ENCODE data around the gene SUN5.
A peak's percentile ranks its signal among the peaks of the same experiment; 100 is the strongest.
"Not testable (repeated sequence)": the region's sequence is repeated elsewhere in the genome, so short reads cannot be mapped to it uniquely, and the experiment has no call there.

The SUN5 gene

DNA sequence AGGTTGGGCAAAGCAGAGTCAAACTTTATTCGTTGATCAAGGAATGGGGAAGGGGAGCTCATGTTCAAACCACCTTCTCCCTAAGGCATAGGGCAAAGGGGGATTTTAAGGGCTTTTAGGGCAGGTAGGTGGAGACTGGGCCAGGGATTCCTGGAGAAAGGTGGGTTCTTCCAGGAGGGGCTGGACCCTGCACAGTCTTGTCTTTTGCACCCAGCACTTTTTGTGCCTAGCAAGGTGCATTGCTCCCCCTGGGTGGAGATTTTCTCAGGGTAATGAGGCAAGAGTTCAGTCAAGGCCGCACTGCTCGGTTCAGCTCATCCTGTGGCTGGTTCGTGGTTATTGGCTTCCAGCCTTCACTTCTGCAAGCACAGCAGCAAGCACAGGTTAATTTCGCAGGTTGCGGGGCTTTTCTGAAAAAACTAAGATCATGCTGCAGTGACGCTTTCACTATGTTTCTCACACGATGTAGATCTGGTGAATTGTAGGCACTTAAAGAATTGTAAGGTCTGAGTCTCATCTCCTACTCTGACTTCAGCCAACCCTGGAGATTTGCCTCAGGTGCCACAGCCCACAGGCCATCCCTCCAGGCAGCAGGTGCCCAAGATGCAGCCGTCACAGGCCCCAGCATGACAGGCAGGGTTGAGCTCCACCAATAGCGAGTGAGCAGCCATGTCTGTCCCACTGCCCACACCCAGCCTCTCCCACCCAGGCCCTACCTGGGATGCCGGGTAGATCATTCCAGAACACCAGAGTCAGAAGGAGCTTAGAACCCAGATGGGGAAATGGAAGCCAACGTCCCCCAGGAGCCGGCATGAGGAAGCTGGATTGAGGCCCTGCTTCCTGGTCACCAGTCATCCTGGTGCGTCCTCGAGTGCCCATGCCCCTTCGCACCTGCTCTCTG lies 37.1 kb downstream of the SUN5 start:
- DNase-seq (ENCODE audit: insufficient read length, low spot score) (no peak), FAIRE-seq (peak; percentile 8)

DNA sequence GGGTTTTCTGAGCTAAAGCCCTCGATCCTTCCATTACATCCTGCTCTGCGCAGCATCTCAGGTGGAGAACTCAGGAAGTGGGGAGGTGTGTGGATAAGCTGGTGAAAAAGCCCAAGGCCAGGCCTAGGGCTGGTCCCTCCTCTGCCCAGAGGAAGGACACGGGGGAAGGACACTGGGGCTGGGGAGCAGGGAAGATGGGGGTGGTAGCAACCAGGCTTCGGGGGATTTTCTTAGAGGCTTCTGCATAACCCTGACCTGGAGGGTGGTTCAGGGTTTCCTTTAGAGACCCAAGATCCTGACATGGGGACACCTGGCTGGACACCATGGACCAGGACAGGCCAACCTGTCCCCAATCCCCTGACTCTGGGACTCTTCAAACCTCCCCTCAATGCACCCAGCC lies 37.9 kb downstream of the SUN5 start:
- DNase-seq (ENCODE audit: insufficient read length, low spot score) (no peak), FAIRE-seq (no peak)

DNA sequence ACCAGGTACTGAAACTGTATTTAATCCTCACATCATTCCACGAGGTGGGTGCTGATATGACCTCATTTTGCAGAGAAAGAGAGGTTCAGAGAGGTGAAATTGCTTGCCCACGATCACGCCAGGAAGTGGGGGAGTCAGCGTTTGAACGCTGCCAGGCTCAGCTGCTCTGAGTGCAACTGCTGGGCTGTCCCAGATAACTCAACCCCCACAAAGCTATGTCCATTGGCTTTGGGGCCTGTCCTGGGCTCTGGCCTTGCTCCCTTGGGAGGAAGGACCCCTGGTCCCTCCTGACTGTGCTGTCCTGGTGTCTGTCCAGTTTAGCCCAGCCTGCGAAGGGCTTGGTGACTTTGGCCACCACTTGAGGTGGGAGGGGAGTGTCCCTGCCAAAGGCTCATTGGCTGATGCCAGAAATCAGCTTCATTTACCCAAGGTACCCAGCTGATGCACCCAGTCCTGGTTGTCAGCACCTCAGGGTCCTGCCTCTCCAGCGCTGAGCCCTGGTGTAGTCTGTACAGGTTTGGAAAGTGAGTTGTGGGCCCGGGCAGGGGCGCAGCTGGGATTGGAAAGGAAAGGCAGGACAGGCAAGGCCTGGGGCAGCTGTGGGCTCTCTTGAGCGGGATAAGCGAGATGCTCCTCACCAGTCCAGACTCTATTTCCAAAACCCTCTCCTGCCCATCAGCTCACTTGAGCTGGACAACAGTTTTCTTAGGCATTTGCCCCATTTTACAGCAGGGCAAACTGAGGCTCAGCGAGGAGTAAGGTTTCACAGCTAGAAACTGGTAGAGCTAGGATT lies 38.5 kb downstream of the SUN5 start:
- DNase-seq (ENCODE audit: insufficient read length, low spot score) (no peak), FAIRE-seq (no peak)

DNA sequence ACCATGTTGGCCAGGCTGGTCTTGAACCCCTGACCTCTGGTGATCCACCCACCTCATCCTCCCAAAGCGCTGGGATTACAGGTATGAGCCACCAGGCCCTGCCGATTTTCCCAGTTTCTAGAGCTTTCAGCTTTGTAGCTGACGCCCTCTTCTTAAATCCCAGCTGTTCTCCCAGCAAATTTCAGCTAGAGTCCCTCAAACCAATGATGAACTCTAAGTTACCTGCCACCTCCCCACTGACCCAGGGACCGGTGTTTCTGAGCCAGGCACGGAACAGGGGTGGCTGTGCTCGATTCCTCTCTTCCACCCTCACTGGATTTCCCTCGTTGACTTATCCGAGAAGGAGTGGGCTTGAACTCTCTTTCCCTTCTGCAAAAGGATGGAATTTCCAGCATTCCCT lies 39.1 kb downstream of the SUN5 start:
- no peak for DNase-seq (ENCODE audit: insufficient read length, low spot score)
- no peak for FAIRE-seq

DNA sequence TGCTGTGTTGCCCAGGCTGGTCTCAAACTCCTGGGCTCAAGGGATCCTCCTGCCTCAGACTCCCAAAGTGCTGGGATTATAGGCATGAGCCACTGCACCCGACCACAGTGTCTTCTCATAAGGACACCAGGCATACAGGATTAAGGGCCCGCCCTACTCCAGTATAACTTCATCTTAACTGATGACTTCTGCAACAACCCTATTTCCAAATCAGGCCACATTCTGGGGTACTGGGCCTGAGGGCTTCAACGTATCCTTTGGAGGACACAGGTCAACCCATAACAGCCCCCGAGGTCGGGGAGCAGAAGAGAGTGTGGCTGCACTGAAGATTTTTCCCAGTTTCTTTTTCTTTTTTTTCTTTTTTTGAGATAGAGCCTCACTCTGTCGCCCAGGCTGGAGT lies 39.7 kb downstream of the SUN5 start:
- no peak for FAIRE-seq

DNA sequence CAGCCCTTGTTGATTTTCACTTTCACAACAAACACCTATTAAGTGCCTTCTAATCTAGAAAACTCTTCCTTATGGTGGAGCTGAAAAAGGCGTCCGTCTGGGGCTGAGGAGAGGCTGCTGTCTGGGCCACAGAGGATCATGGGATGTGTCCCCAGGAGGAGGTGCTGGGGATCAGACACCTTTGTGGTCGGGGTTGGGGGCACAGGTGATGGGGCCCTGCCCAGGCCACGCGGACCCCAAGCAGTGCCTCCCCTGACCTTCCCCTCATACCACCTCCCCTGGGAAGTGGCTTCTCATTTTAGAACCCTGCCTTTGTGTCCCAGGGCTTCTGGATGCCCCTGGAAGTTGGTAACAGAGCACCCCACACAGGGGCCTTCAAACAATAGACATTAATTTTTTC lies 41.1 kb downstream of the SUN5 start:
- DNase-seq (ENCODE audit: insufficient read length, low spot score) (no peak), FAIRE-seq (no peak)

More for the DNA sequence above, 39.7 kb downstream of the SUN5 start:
- DNase-seq (ENCODE audit: insufficient read length, low spot score) = no peak

DNA sequence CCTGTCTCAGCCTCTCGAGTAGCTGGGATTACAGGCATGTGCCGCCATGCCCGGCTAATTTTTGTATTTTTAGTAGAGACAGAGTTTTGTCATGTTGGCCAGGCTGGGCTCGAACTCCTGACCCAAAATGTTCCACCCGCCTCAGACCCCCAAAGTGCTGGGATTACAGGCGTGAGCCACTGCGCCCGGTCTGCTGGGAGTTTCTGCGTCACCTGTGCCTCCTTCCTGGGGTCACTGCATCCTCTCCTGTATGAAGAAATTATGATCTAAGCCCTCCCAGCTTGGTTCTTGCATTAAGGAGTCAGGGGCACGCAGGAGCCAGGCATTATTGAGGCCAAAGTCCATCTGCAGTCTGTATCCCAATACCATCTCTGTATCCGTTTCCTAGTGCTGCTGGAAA lies 41.6 kb downstream of the SUN5 start:
- DNase-seq (ENCODE audit: insufficient read length, low spot score); FAIRE-seq: not testable (repeated sequence)

DNA sequence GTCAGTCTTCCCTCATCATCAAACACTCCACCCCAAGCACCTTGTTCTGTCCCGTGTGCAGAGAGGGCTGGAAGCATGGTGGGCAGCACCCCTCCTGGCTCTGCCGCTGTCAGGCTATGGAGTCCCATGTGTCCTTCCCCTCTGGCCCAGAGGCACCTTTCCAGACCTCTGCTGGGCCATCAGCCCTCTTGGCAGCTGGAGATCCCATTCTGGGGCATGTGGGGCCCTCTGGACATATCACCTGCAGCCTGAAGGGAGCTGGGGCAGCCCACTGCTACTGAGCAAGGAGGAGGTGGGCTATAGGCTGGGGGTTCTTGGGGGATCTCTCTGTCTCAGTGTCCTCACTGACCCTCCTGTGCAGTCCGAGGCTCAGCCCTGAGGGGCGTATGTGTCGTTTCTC lies 42.2 kb downstream of the SUN5 start:
- DNase-seq (ENCODE audit: insufficient read length, low spot score) = no peak
- no peak for FAIRE-seq

DNA sequence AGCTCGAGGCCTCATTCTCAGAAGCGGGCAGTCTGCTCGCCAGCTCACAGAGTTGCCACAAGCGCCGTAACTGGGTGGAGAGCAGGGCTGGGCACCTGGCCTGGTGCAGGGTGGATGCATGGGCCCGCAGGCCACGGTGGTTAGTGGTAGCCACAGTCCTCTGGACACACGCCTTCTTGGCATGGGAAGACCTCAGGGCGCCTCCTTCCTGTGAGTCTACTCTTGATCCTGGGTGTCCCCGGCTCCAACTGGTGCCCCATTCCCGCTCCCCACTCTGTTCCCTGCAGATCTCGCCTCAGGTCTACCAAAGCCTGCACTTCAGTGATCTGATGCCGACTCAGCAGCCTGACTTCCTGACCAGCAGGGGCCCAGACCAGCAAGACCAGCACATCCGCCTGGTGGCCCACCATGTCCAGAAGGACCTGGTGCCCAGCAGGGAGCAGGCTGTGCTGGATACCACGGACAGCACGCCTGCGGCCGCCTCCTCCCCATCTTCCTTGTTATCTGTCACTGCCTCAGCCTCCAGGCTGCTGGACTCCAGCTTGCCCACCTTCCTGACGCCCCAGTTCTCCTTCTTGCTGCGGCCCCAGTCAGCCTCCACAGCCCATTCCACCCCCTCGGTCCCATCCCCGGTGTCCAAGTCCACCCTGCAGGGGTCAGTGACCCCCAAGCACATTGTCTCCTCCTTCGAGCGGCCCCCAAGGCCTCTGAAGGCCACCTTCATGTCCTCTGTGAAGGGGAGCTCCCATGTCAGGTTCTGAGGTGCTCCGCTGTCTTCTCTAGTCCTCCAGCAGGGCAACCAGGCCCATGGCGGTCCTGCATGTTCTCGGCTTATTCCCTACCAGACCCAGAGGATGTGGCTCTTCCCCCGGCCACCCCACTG lies 43.1 kb downstream of the SUN5 start:
- FAIRE-seq = no peak
- DNase-seq (ENCODE audit: insufficient read length, low spot score) = no peak

DNA sequence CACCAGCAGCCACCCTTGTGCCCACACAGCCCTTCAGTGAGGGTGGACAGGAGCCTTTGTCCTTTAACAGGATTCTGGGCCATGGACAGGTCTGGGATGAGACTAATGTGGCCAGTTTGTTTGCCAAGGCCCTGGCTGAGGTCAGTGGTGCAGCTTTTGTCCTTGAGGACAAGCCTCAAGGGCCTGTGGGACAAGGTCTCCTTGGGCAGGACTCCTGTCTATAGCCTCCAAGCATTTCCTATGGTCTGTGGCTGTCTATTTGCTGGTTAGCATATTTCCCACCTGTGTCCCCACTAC lies 44.1 kb downstream of the SUN5 start:
- DNase-seq (ENCODE audit: insufficient read length, low spot score) (no peak), FAIRE-seq (no peak)

DNA sequence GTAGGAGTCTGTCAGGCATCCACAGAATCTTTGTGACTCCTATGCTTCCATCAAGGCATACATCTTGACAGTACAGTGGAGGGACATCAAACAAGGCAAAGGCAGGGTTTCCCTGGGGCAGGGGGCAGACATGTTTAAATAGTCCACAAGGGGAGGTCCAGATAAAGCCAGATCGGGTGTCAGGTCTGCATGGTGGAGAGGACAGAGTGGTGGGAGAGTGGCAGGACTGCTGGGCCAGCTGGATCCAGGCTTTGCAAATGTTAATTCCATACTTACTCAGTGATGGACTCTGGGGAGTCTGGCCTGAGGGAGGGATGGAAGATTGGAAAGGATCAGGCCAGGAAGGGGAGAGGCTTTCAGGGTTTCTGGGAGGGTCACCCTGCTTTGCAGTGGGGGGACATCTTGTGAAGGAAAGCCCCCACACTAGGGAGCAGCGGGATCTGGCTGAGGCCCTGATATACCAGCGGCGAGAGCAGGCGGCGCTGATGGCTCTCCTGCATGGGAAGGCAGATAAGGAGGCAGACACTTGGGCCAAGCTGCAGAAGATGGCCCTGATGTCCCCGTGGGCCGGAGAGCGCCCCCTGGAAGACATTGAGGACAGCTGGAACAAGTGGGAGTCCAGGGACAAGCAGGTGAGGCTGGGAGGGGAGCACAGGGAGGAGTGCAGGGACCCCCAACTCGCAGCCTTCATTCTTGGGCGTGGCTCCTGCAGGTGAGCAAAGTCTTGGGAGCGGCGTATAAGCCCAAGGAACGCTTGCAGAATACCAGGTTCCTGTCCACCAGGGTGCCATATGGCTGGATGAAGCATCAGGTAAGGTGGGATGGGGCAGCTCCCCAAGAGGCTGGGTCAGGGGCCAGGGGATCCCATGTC lies 44.6 kb downstream of the SUN5 start:
- DNase-seq (ENCODE audit: insufficient read length, low spot score) (no peak), FAIRE-seq (no peak)

DNA sequence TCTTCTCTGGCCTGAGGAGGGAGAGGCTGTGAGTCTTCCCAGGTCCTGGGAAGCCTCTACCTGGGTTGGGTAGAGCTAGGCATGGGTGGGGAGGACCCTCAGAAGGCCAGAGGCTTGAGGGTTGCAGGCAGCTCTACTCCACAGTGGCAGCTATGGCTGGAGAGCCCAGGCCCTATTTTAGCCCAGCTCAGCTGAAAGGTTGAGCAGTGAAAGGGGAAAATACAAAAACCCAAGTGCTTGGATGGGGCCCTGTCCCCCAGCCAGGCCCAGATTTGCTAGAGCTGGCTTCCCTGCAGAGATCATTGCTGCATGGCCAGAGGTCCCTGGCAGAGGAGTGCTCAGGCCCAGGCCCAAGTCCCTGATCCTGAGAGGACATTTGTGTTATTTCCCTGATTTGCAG lies 45.7 kb downstream of the SUN5 start:
- no peak for DNase-seq (ENCODE audit: insufficient read length, low spot score)
- FAIRE-seq = no peak

DNA sequence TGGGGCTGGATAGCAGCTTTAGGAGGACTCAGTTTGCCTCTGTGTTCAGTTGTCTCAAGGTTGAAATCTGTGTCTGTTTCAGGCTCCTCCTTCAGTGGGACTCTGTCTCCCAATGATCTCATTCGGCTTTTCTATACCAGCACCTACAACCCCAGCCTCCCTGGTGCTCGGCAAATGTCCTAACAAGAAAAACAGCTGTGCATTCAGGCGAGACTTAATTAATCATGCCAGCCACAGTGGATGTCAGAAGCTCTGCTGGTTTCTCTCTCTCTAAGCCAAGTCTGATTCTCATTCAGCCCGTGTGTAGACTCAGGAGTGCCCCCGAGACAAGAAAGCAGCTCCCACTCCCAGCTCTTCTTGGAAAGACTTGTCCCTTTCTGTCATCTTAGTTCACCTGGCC lies 46.8 kb downstream of the SUN5 start:
- FAIRE-seq (no peak), DNase-seq (ENCODE audit: insufficient read length, low spot score) (no peak)

DNA sequence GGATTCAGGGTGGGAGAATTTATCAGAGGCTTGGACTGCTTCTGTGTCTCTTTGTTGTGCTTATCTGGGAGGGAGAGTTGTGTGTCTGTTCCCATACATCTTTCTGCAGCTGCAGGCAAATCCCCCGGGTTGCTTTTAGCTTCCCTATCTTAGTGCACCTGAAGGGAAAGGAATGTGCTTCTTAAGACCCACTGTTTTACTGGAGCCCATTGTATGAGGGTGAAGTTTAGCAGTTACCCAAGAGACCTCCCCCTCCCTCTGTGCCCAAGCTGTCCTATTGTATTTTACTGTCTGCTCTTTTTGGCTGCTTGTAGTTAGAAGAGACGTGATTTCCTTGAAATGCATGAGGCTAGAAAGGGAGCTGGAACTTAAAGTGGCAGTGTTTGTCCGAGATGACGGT lies 53.7 kb downstream of the SUN5 start:
- DNase-seq (ENCODE audit: insufficient read length, low spot score); FAIRE-seq: not testable (repeated sequence)

DNA sequence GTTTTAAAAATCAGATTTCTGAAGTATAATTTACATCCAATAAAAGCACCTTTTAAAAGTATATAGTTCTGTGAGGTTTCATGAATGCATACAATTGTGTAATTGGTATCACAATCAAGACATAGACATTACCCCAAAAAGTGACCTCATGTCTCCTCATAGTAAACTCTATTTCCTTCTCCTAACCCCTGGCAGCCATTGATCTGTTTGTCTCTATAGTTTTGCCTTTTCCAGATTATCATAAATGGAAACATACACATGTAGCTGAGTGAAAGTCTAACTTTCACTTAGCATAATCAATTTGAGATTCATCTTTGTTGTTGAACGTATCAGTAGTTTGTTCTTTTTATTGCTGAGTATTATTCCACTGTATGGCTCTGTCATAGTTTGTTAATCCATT lies 57.6 kb downstream of the SUN5 start:
- no peak for DNase-seq (ENCODE audit: insufficient read length, low spot score)
- no peak for FAIRE-seq

DNA sequence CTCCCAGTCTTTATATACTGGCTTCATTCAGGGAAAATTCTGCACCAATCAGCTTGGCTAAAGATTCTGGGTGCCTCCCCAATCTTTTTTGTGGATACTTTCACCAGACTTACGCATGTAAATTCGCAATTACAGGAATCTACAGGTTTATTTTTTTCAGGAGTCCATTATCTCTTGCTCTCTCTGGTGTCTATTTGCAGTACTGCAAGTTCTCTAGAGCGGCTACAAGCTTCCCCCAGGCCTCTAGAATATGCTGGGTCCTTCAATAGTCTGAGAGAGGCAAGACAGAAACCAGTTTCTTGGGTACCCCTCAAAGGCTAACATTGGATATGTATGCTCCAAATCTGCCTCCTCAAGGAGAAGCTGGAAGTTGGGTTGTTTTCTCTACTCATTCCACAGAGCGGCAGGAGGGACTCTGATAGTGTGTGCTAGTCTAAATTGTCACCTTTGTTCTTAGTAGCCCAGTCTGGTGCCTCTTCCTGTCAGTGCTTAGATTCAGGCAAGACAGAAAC lies 58.5 kb downstream of the SUN5 start:
- no peak for DNase-seq (ENCODE audit: insufficient read length, low spot score)
- FAIRE-seq = peak; percentile 33

DNA sequence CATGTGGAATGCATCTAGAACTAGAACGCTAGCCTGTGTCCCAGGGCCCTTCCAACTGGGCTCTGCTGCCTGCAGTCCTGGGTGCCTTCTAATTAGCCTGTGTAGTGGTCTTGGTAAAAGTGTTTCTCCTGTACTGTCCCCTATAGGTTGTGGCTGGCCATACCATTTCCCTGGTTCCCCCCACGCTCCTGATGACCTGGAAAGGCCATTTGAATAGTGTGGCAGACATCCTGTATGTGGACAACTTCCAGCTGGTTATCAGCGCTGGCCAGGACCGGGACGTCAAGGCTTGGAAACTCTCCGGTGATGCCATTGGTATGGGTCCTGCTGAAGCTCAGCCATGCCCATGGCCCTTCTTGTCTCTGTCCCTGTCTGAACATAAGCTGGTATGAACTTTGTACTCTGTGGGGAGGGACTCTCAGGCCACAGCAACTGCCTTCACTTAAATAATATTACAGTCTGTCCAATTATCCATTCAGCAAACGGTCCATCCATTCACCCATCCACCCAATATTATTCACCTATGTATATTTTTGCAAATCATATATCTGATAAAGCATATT lies 60.7 kb downstream of the SUN5 start:
- FAIRE-seq = no peak
- DNase-seq (ENCODE audit: insufficient read length, low spot score) = no peak

DNA sequence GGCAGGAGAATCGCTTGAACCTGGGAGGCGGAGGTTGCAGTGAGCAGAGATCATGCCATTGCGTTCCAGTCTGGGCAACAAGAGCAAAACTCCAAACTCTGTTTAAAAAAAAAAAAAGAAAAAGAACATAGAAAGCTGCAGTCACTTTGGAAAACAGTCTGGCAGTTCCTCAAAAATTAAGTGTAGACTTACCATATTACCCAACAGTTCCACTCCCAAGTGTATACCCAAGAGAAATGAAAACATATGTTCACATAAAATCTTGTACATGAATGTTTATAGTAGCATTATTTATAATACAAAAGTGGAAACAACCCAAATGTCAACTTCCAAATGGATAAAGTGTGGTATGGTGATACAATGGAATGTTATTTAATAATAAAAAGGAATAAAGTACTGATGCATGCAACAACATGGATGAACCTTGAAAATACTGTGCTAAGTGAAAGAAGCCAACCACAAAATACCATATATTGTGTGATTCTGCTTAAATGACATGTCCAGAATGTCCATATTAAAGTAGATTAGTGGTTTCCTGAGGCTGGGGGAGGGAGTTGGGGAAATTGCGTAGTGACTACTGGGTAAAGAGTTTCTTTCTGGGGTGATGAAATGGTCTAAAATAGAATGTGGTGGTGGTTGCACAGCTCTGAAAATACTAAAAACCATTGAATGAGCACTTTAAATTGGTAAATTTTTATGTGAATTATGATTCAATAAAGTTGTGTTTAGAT lies 62.9 kb downstream of the SUN5 start:
- FAIRE-seq (no peak), DNase-seq (ENCODE audit: insufficient read length, low spot score) (no peak)

DNA sequence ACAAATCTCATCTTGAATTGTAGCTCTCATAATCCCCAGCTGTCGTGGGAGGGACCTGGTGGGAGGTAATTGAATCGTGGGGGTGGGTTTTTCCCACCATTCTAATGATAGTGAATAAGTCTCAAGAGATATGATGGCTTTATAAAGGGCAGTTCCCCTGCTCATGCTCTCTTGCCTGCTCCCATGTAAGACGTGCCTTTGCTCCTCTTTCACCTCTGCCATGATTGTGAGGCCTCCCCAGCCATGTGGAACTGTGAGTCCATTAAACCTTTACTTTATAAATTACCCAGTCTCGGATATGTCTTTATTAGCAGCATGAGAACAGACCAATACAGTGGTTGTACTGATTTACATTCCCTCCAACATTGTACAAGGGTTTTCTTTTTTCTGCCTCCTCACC lies 69.7 kb downstream of the SUN5 start:
- FAIRE-seq (no peak), DNase-seq (ENCODE audit: insufficient read length, low spot score) (no peak)
